Ovary (tissue), 9 donors: ENCODE measurements around the gene HPF1. TPM values are rescaled to one million over a fixed set of nuclear protein-coding genes. Genes with fewer than 3 reads are reported as not detected.

ENCODE experiments used
- DNase-seq, 5 donors: peaks; one replicate each; pipeline ENCODE4 v3.0.0-alpha.2; 2019 to 2020
- H3K27ac ChIP-seq, 2 donors: fragments of 200-600 bp; one replicate each; pipeline versions ENCODE4 v1.5.1 to v1.8.0; 2019 to 2022
- H3K27me3 ChIP-seq: fragments of 200-600 bp; one replicate; pipeline ENCODE4 v1.8.0; 2022
- H3K36me3 ChIP-seq: fragments of 200-600 bp; sonication (generic); one replicate; pipeline ENCODE4 v1.5.1; 2019
- H3K4me1 ChIP-seq: one replicate; pipeline ENCODE4 v1.8.1; 2013; ENCODE audit warnings: mild to moderate bottlenecking, moderate library complexity; ENCODE audit not compliant: insufficient read depth
- H3K4me3 ChIP-seq: fragments of 200-600 bp; sonication (generic); one replicate; pipeline ENCODE4 v1.5.1; 2017
- H3K9me3 ChIP-seq, 2 donors: fragments of 200-600 bp in 1 of 2; sonication (generic) in 1 of 2; one replicate each; pipeline versions ENCODE4 v1.5.1 to v1.8.1; 2013 to 2019; ENCODE audit warnings: mild to moderate bottlenecking in 1 of 2, moderate library complexity in 1 of 2
- CTCF ChIP-seq, 3 donors: fragments of 450-650 bp in 2 of 3; fragments of 200-600 bp in 1 of 3; IDR thresholded peaks; one replicate each; pipeline versions ENCODE4 v1.5.1 to v1.8.0; 2016 to 2022; ENCODE audit warnings: antibody characterized with exemption in 3 of 3, mild to moderate bottlenecking in 1 of 3
- EP300 ChIP-seq: sonication (generic); formaldehyde crosslinking; IDR thresholded peaks from one replicate; pipeline ENCODE4 v1.6.1; 2017; ENCODE audit warnings: antibody characterized with exemption
- POLR2A ChIP-seq: fragments of 450-650 bp; IDR thresholded peaks from one replicate; pipeline ENCODE4 v1.6.1; 2017; ENCODE audit warnings: antibody characterized with exemption, mild to moderate bottlenecking, moderate library complexity
- WGBS, 3 donors: extraction: QIAGEN DNeasy Blood & Tissue Kit in 1 of 3; methylation state at CpG; one replicate each; pipeline versions ENCODE4 v1.1.5 to v1.1.7; 2013 to 2017; 5-methylcytosine and 5-hydroxymethylcytosine counted together
- intact Hi-C, 4 donors: fragments of 100-400 bp; cut with DNase I; formaldehyde crosslinking; loops; one replicate each; pipeline versions ENCODE4 v1.11.0 to v1.15.1; 2022 to 2023
- polyA plus RNA-seq, 2 donors: library from polyadenylated mRNA; stranded (reverse); fragments of 200-250 nt in 1 of 2; fragments of 350-450 nt in 1 of 2; fragmentation: Illumina TruSeq in 1 of 2; extraction: RNeasy Lipid Tissue Mini Kit (QIAGEN cat#74804) in 1 of 2; gene quantifications; one replicate each; pipeline ENCODE4 v1.2.3, GENCODE V29; 2013 to 2014
- total RNA-seq, 7 donors: library from RNA; depleted of rRNA in 2 of 7; stranded (reverse); fragments of >200 nt in 2 of 7; fragmentation: NEBNext Ultra II Directional in 3 of 7; extraction: Animal tissue kit (Norgen Biotek cat#: 25700) in 3 of 7; gene quantifications; one replicate each; pipeline versions ENCODE4 v1.1.0 to v1.2.4, GENCODE V29; 2016 to 2023
- donor health status: DM: no; HTN: no; CAD: no; lungs with moderate emphysema.
- donor health status: DM: no; HTN: no; CAD: no.
- donor health status: Bipolar disorder and iron deficiency.
- donor health status: DM: yes; HTN: yes; CAD: no.
- donor health status: DM: no; HTN: no; CAD: no.
- donor health status: DM: yes; HTN: yes; CAD: no.

The HPF1 gene
- total and polyA plus RNA-seq, 9 donors: 21.3 to 29.1 (median 26.7) TPM

- no peaks in the 10 kb centered on the region for H3K4me1 ChIP-seq
- no peak overlapping the region for H3K4me3 ChIP-seq
- no peak overlapping the region for H3K27ac ChIP-seq
- intact Hi-C loops: no loop called here
- WGBS, 3 donors: 83 to 93% (median 92%) methylated on average over 5 of the region's 5 CpGs
- H3K27me3 ChIP-seq: no peaks in the 10 kb centered on the region
- no peak for DNase-seq
- H3K36me3 ChIP-seq: no peaks in the 10 kb centered on the region
- TF ChIP-seq CTCF (IDR thresholded peaks at IDR 0.05) (no peak), EP300 (no peak), POLR2A (no peak)
- H3K9me3 ChIP-seq: no peaks in the 10 kb centered on the region
Measured at GRCh38 chr4:169690787-169691186, 67.0 kb downstream of the HPF1 start.

GRCh38 chr4:169689681-169690080 is 68.1 kb downstream of the HPF1 start:
- H3K27me3 ChIP-seq: no peaks in the 10 kb centered on the region
- H3K27ac ChIP-seq: no peak overlapping the region
- intact Hi-C loops: no loop called here
- WGBS, 3 donors: 98 to 99% (median 98%) methylated on average over 1 of the region's 1 CpG
- TF ChIP-seq EP300 (no peak), CTCF (IDR thresholded peaks at IDR 0.05) (no peak), POLR2A (no peak)
- no peak overlapping the region for H3K4me3 ChIP-seq
- no peaks in the 10 kb centered on the region for H3K4me1 ChIP-seq
- H3K36me3 ChIP-seq: no peaks in the 10 kb centered on the region
- no peak for DNase-seq
- H3K9me3 ChIP-seq: no peaks in the 10 kb centered on the region

GRCh38 chr4:169682372-169683047 is 75.2 kb downstream of the HPF1 start:
- Histone ChIP-seq H3K36me3 (no peaks in the 10 kb centered on the region), H3K4me3 (no peak overlapping the region), H3K9me3 (no peaks in the 10 kb centered on the region), H3K4me1 (no peaks in the 10 kb centered on the region), H3K27me3 (no peaks in the 10 kb centered on the region), H3K27ac (no peak overlapping the region)
- WGBS, 3 donors: 92 to 93% (median 92%) methylated on average over 4 of the region's 4 CpGs
- TF ChIP-seq CTCF (IDR thresholded peaks at IDR 0.05) (no peak), EP300 (no peak), POLR2A (no peak)
- intact Hi-C loops: no loop called here
- DNase-seq: no peak

Other genes starting within 250 kb of the HPF1 start
- 10 to 100 TPM; 20.3 to 29.5 (median 23.9) TPM for gene NEK1, start 145.4 kb downstream of the HPF1 start, total RNA-seq
- 1 to 10 TPM; 8.7 to 9.8 TPM for gene NEK1, start 145.4 kb downstream of the HPF1 start, polyA plus RNA-seq
- gene CLCN3, start 137.4 kb downstream of the HPF1 start, total RNA-seq: 10 to 100 TPM; 18.8 to 38.5 (median 29.6) TPM
- 10 to 100 TPM; 11.8 to 35.3 TPM for gene CLCN3, start 137.4 kb downstream of the HPF1 start, polyA plus RNA-seq